Measurements from ENCODE around the gene AFMID.

Gene AFMID

GRCh38 chr17:78223061-78223460 is 35.9 kb downstream of the AFMID start:
- no peak for TF ChIP-seq TOX (CRISPR knock-in tag; IDR thresholded peaks at IDR 0.05; ENCODE audit: borderline replicate concordance)
- no peak for TF ChIP-seq OSR1 (CRISPR knock-in tag; IDR thresholded peaks at IDR 0.05)
- TF ChIP-seq PPARA (CRISPR knock-in tag; IDR thresholded peaks at IDR 0.05; ENCODE audit: borderline replicate concordance) = no peak
- no peak for TF ChIP-seq ARNTL (CRISPR knock-in tag; IDR thresholded peaks at IDR 0.05; ENCODE audit: borderline replicate concordance, low read depth)
- no peak for TF ChIP-seq ISL1 (CRISPR knock-in tag; IDR thresholded peaks at IDR 0.05)
- no peak for TF ChIP-seq CSRNP3 (CRISPR knock-in tag; IDR thresholded peaks at IDR 0.05)
- TF ChIP-seq RARB (CRISPR knock-in tag; IDR thresholded peaks at IDR 0.05) = no peak
- TF ChIP-seq CREB5 (CRISPR knock-in tag; IDR thresholded peaks at IDR 0.05; ENCODE audit: low read depth) = no peak
- no peak for TF ChIP-seq SNAI2 (CRISPR knock-in tag; IDR thresholded peaks at IDR 0.05)
- TF ChIP-seq PATZ1 (CRISPR knock-in tag; IDR thresholded peaks at IDR 0.05; ENCODE audit: borderline replicate concordance) = no peak
- TF ChIP-seq TSHZ2 (CRISPR knock-in tag; IDR thresholded peaks at IDR 0.05) = no peak
- no peak for TF ChIP-seq BACH2 (CRISPR knock-in tag; IDR thresholded peaks at IDR 0.05; ENCODE audit: borderline replicate concordance)
- TF ChIP-seq GLIS3 (CRISPR knock-in tag; IDR thresholded peaks at IDR 0.05) = no peak
- no peak for TF ChIP-seq ZNF565 (CRISPR knock-in tag; conservative IDR thresholded peaks at IDR 0.05; ENCODE audit: low read depth)
- TF ChIP-seq CSDC2 (CRISPR knock-in tag; IDR thresholded peaks at IDR 0.05) = no peak
- TF ChIP-seq ZC3H10 (CRISPR knock-in tag; IDR thresholded peaks at IDR 0.05) = no peak
- no peak for TF ChIP-seq ESRRG (CRISPR knock-in tag; IDR thresholded peaks at IDR 0.05)
- no peak for ATAC-seq

GRCh38 chr17:78223765-78224164 is 36.6 kb downstream of the AFMID start:
- no peak for ATAC-seq
- TF ChIP-seq POU6F1 (CRISPR knock-in tag; IDR thresholded peaks at IDR 0.05; ENCODE audit: borderline replicate concordance, low read depth) = no peak
- TF ChIP-seq CSRNP3 (CRISPR knock-in tag; IDR thresholded peaks at IDR 0.05) = no peak
- no peak for TF ChIP-seq OSR1 (CRISPR knock-in tag; IDR thresholded peaks at IDR 0.05)
- TF ChIP-seq ARNTL (CRISPR knock-in tag; IDR thresholded peaks at IDR 0.05; ENCODE audit: borderline replicate concordance, low read depth) = no peak
- TF ChIP-seq TSHZ2 (CRISPR knock-in tag; IDR thresholded peaks at IDR 0.05) = no peak
- TF ChIP-seq RARB (CRISPR knock-in tag; IDR thresholded peaks at IDR 0.05) = no peak
- TF ChIP-seq ZC3H10 (CRISPR knock-in tag; IDR thresholded peaks at IDR 0.05) = no peak
- no peak for TF ChIP-seq TCF4 (CRISPR knock-in tag; IDR thresholded peaks at IDR 0.05; ENCODE audit: borderline replicate concordance)
- TF ChIP-seq CSDC2 (CRISPR knock-in tag; IDR thresholded peaks at IDR 0.05) = no peak
- TF ChIP-seq GLIS3 (CRISPR knock-in tag; IDR thresholded peaks at IDR 0.05) = no peak
- no peak for TF ChIP-seq ZNF70 (CRISPR knock-in tag; IDR thresholded peaks at IDR 0.05)
- TF ChIP-seq CREB5 (CRISPR knock-in tag; IDR thresholded peaks at IDR 0.05; ENCODE audit: low read depth) = no peak
- TF ChIP-seq ZNF8 (CRISPR knock-in tag; IDR thresholded peaks at IDR 0.05) = no peak
- no peak for TF ChIP-seq SNAI2 (CRISPR knock-in tag; IDR thresholded peaks at IDR 0.05)

All from SK-N-SH treated with all-trans-retinoic acid at 6 μM for 48 hours (cell line).